ENCODE measurements around the gene NPTX2.

GRCh38 chr7:98618786-98619185 is 1.7 kb downstream of the NPTX2 start:
- TF ChIP-seq POLR2A (IDR thresholded peaks at IDR 0.05; ENCODE audit: low read length) (no peak), GATA1 (IDR thresholded peaks at IDR 0.05; ENCODE audit: low read depth, low read length) (no peak)

All from erythroblast (primary cell).